Gastrocnemius medialis (tissue), 4 donors: Measurements from ENCODE around the gene ARHGEF39. TPM values are rescaled to one million over a fixed set of nuclear protein-coding genes. Genes with fewer than 3 reads are reported as not detected.

Experiments
- ATAC-seq, 2 donors: fragments of 150-250 bp; one replicate each; pipeline ENCODE4 v1.9.1; 2016
- DNase-seq, 2 donors: peaks; one replicate each; pipeline ENCODE4 v3.0.0-alpha.2; 2019
- H3K27ac ChIP-seq, 4 donors: fragments of 200-600 bp; sonication (generic); 1 replicate in 1 of 4; 2 replicates in 3 of 4; pipeline ENCODE4 v1.5.1; 2016 to 2018; ENCODE audit warnings: mild to moderate bottlenecking in 2 of 4, moderate library complexity in 1 of 4
- H3K27me3 ChIP-seq, 3 donors: fragments of 200-600 bp; sonication (generic) in 2 of 3; 1 replicate in 1 of 3; 2 replicates in 2 of 3; pipeline versions ENCODE4 v1.5.1 to v1.6.0; 2016 to 2019; ENCODE audit warnings: mild to moderate bottlenecking in 1 of 3, moderate library complexity in 1 of 3
- H3K36me3 ChIP-seq, 2 donors: fragments of 200-600 bp; sonication (generic) in 1 of 2; one replicate each; pipeline ENCODE4 v1.5.1; 2017 to 2018
- H3K4me1 ChIP-seq, 2 donors: fragments of 200-600 bp; sonication (generic) in 1 of 2; one replicate each; pipeline ENCODE4 v1.5.1; 2016 to 2017; ENCODE audit warnings: mild to moderate bottlenecking in 2 of 2
- H3K4me3 ChIP-seq, 4 donors: fragments of 200-600 bp; sonication (generic) in 3 of 4; 1 replicate in 1 of 4; 2 replicates in 3 of 4; pipeline ENCODE4 v1.5.1; 2016 to 2019; ENCODE audit warnings: mild to moderate bottlenecking in 2 of 4
- H3K9me3 ChIP-seq, 3 donors: fragments of 200-600 bp; sonication (generic) in 2 of 3; 1 replicate in 1 of 3; 2 replicates in 2 of 3; pipeline ENCODE4 v1.5.1; 2016 to 2019
- CTCF ChIP-seq, 5 experiments: fragments of 450-650 bp in 3 of 5; fragments of 200-600 bp in 2 of 5; sonication (generic) in 2 of 5; IDR thresholded peaks in 4 of 5; conservative IDR thresholded peaks in 1 of 5; 1 replicate in 4 of 5; 2 replicates in 1 of 5; pipeline ENCODE4 v1.5.1; 2016 to 2019; ENCODE audit warnings: antibody characterized with exemption in 5 of 5, mild to moderate bottlenecking in 3 of 5, moderate library complexity in 3 of 5
- POLR2A ChIP-seq, 2 donors: fragments of 450-650 bp; IDR thresholded peaks; one replicate each; pipeline ENCODE4 v1.6.1; 2017; ENCODE audit warnings: antibody characterized with exemption in 2 of 2, mild to moderate bottlenecking in 2 of 2, moderate library complexity in 2 of 2
- in situ Hi-C, 4 donors: fragments of 200-750 bp; cut with MboI; loops; one replicate each; pipeline versions ENCODE4 v1.15.0 to v1.8.0; 2017; ENCODE audit warnings: low sequenced_read_pairs in 4 of 4
- intact Hi-C: fragments of 100-400 bp; cut with DNase I; formaldehyde crosslinking; loops from one replicate; pipeline ENCODE4 v1.15.1; 2023; ENCODE audit warnings: low total_unique reads
- total RNA-seq, 4 donors: library from RNA; depleted of rRNA; stranded (reverse); fragments of >200 nt; gene quantifications; one replicate each; pipeline versions ENCODE4 v1.1.0 to v1.2.3, GENCODE V29; 2016

The ARHGEF39 gene
- total RNA-seq, 4 donors from 2014 or later: 0.07 to 0.10 TPM; not detected in 2

DNA sequence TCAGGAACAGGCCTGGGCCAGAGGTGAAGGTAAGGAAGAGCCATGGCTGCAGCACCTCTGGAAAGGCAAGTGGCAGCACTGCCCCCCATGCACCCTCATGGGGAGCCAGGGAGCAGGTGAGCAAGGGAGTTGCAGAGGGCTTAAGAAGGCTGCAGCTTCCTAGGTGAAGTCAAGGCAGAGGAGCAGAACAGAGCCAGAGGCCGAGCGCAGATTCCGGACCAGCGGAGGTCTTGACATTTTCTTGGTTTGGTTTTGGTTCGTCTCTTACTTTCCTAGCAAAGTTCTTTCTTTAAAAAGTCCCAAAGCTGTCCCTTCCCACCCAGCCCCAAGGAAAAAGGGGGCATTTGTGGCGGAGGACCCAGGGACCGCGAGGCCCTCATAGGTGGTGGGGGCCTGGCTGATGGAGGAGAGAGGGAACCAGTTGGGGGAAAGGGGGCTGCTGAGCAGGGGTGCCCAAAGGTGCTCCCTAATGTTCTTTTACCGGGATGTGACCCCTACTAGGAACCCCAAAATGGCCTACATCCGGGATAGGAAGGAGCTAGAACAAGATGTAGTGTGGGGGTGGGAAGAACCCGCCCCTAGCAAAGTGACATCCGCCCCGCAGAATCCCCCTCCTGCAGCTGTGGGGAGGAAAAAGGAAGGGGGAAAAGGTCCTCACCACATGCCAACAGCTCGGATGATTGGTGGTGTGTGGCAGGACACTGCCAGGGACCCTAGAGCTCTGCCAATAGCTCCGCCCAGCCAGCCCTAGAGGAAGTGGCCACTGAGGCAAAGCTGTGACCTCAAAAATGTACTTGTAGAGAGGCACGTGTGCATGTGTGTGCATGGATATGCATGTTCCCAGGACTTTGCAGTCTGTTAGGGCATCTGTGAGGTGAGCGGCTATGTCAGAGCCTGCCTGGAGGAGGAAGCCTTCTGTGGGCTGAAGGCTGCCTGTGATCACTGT lies 45.9 kb downstream of the ARHGEF39 start:
- H3K9me3 ChIP-seq: no peaks in the 10 kb centered on the region
- TF ChIP-seq POLR2A (IDR thresholded peaks at IDR 0.05) (no peak), CTCF (IDR thresholded peaks at IDR 0.05 in 4 of 5, conservative IDR thresholded peaks at IDR 0.05 in 1 of 5) (no peak)
- in situ Hi-C loops (no loop called here), intact Hi-C loops (no loop called here)
- H3K27ac ChIP-seq: no peak overlapping the region
- peaks cover 0 to 4% of the 10 kb centered on the region in 2 donors for H3K4me1 ChIP-seq
- peaks cover 6 to 17% (median 10%) of the 10 kb centered on the region in 3 donors for H3K27me3 ChIP-seq
- DNase-seq (peak in 1 of 2 donors; percentile 31), ATAC-seq (no peak)
- no peaks in the 10 kb centered on the region for H3K36me3 ChIP-seq
- no peak overlapping the region for H3K4me3 ChIP-seq

DNA sequence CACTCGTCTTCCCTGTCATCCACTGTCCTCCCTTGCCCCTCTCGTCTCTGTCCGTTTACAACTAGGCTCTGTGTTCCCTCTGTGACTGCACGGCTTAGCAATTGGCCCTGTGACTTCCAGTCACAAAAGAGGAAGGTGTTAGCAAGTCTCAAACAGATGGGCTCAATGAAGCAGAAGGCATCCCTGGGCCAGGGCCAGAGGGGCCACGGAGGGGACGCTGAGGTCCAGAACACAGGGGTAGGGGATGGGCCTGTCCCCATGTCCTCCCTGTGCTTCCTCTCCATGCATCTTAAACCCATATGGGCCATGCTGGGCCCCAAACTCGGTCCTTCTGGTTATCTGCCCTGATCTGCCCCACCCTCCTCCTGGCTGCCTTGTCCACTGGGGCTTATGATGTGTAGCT lies 46.7 kb downstream of the ARHGEF39 start, which contains the start of gene CD72:
CD72 (minus strand) TSS at position 89 of the 403 bp plus-strand sequence. CDS start 110 bp downstream, outside the sequence.
- in situ Hi-C loops (no loop called here), intact Hi-C loops (no loop called here)
- Histone ChIP-seq H3K27me3 (peaks cover 6 to 17% (median 10%) of the 10 kb centered on the region in 3 donors), H3K4me3 (peak within 1 kb of the TSS; percentile 34 to 46 (median 46)), H3K36me3 (no peaks in the 10 kb centered on the region), H3K9me3 (no peaks in the 10 kb centered on the region), H3K27ac (no peak within 1 kb of the TSS), H3K4me1 (peaks cover 0 to 4% of the 10 kb centered on the region in 2 donors)
- TF ChIP-seq POLR2A (IDR thresholded peaks at IDR 0.05): no peak
- TF ChIP-seq CTCF (IDR thresholded peaks at IDR 0.05 in 4 of 5, conservative IDR thresholded peaks at IDR 0.05 in 1 of 5): no peak
- ATAC-seq (no peak), DNase-seq (no peak)

- no peak overlapping the region for H3K27ac ChIP-seq
These were observed 47.4 kb downstream of the ARHGEF39 start for GRCh38 chr9:35617548-35617947.

DNA sequence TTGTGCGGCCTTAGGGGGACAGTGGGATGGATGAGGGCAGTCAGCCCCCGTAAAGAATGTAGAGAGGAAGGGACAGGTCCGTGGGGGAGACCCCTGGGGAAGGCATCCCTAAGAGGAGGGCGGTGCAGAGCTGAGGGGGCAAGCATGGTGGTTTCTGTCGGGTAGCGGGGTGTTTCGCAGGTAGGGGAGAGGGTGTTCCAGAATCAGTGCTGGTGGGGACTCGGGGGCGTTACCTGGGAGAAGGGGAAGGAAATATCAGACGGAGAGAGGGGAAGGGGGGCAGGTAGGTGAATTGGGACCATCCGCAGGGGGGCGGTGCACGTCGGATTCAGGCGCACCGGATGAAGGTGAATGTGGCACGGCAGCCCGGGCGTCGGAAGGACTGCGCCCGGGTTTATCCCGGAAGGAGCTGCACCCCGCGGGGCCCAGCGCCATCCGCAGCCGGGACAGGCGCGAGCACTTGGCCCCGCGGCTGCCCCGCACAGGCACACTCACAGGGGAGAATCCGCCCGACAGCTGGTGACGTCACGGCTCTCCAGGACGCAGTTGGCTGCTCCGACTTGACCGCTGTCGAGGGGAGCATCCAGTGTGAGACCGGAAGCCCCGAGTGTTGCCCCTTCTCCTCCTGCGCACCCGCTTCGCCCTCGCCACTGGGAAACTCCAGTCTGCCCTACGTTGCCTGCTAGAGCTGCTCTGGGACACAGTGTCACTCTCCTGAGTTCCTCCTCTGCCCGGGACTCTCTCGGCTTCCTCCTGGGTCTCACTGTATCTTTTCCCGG lies 48.1 kb downstream of the ARHGEF39 start:
- Histone ChIP-seq H3K27me3 (peaks cover 6 to 17% (median 10%) of the 10 kb centered on the region in 3 donors), H3K9me3 (no peaks in the 10 kb centered on the region), H3K27ac (no peak overlapping the region), H3K4me3 (peak overlapping the region; percentile 34 to 46 (median 46)), H3K36me3 (no peaks in the 10 kb centered on the region), H3K4me1 (peaks cover 0 to 4% of the 10 kb centered on the region in 2 donors)
- peak in 2 of 5 experiments; percentile 8 to 9 for TF ChIP-seq CTCF (IDR thresholded peaks at IDR 0.05 in 4 of 5, conservative IDR thresholded peaks at IDR 0.05 in 1 of 5)
- TF ChIP-seq POLR2A (IDR thresholded peaks at IDR 0.05): no peak
- intact Hi-C loops: no loop called here
- ATAC-seq: peak; percentile 18 to 50
- peak in 1 of 2 donors; percentile 44 for DNase-seq
- in situ Hi-C loops: no loop called here

More at GRCh38 chr9:35617548-35617947, 47.4 kb downstream of the ARHGEF39 start:
- no peak for DNase-seq
- peaks cover 6 to 17% (median 10%) of the 10 kb centered on the region in 3 donors for H3K27me3 ChIP-seq
- no peak for ATAC-seq
- no peaks in the 10 kb centered on the region for H3K9me3 ChIP-seq
- in situ Hi-C loops (no loop called here), intact Hi-C loops (no loop called here)
- TF ChIP-seq CTCF (IDR thresholded peaks at IDR 0.05 in 4 of 5, conservative IDR thresholded peaks at IDR 0.05 in 1 of 5): no peak
- H3K4me1 ChIP-seq: peaks cover 0 to 4% of the 10 kb centered on the region in 2 donors
- no peaks in the 10 kb centered on the region for H3K36me3 ChIP-seq
- peak overlapping the region in 3 of 4 donors; percentile 46 for H3K4me3 ChIP-seq
